Measurements from ENCODE around the gene PEBP1.

PEBP1 gene

GRCh38 chr12:118122264-118122663 lies 13.7 kb upstream of the PEBP1 start:
- Histone ChIP-seq H3K27ac (replicated peaks) (no peak overlapping the region), H3K27me3 (ENCODE audit: insufficient read depth, poor library complexity, severe bottlenecking) (no peaks in the 10 kb centered on the region), H3K4me3 (replicated peaks; ENCODE audit: insufficient read depth, low read length) (no peak overlapping the region)
- no peak for DNase-seq (ENCODE audit: low read depth in 1 of 2, low spot score in 1 of 2)
- no peak for TF ChIP-seq GABPA (IDR thresholded peaks at IDR 0.05; ENCODE audit: low read depth)
- TF ChIP-seq, protein P1, sequence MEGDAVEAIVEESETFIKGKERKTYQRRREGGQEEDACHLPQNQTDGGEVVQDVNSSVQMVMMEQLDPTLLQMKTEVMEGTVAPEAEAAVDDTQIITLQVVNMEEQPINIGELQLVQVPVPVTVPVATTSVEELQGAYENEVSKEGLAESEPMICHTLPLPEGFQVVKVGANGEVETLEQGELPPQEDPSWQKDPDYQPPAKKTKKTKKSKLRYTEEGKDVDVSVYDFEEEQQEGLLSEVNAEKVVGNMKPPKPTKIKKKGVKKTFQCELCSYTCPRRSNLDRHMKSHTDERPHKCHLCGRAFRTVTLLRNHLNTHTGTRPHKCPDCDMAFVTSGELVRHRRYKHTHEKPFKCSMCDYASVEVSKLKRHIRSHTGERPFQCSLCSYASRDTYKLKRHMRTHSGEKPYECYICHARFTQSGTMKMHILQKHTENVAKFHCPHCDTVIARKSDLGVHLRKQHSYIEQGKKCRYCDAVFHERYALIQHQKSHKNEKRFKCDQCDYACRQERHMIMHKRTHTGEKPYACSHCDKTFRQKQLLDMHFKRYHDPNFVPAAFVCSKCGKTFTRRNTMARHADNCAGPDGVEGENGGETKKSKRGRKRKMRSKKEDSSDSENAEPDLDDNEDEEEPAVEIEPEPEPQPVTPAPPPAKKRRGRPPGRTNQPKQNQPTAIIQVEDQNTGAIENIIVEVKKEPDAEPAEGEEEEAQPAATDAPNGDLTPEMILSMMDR (IDR thresholded peaks at IDR 0.05; ENCODE audit: insufficient read depth, low read length) = no peak
- TF ChIP-seq SPI1 (IDR thresholded peaks at IDR 0.05; ENCODE audit: borderline replicate concordance, low read depth) = no peak
- TF ChIP-seq POLR2AphosphoS5 (IDR thresholded peaks at IDR 0.05; ENCODE audit: low read depth) = no peak
- no peak for TF ChIP-seq REST (IDR thresholded peaks at IDR 0.05; ENCODE audit: insufficient replicate concordance, low read depth)

DNA sequence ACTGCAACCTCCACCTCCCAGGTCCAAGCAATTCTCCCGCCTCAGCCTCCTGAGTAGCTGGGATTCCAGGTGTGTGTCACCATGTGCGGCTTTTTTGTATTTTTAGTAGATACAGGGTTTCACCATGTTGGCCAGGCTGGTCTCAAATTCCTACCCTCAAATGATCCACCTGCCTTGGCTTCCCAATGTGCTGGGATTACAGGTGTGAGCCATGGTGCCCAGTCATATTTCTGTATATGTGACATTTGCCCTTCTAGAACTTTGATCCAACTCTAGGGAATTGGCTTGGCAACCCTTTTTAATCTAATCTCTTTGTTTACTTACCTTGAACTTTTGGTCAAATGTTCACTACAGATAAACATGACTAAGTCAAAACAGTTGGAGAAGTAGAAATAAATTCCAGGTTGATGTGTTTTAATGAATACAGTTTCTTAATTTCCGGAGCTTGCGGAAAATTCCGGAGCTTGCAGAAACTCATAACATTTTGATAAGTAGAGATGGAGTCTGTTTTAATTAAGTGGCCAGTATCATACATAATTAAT lies 11.5 kb upstream of the PEBP1 start:
- Histone ChIP-seq H3K27me3 (ENCODE audit: insufficient read depth, poor library complexity, severe bottlenecking) (no peaks in the 10 kb centered on the region), H3K4me3 (replicated peaks; ENCODE audit: insufficient read depth, low read length) (no peak overlapping the region), H3K27ac (replicated peaks) (no peak overlapping the region)
- no peak for TF ChIP-seq REST (IDR thresholded peaks at IDR 0.05; ENCODE audit: insufficient replicate concordance, low read depth)
- no peak for TF ChIP-seq GABPA (IDR thresholded peaks at IDR 0.05; ENCODE audit: low read depth)
- TF ChIP-seq, protein P1 (IDR thresholded peaks at IDR 0.05; ENCODE audit: insufficient read depth, low read length) = no peak
- TF ChIP-seq SPI1 (IDR thresholded peaks at IDR 0.05; ENCODE audit: borderline replicate concordance, low read depth) = no peak
- TF ChIP-seq POLR2AphosphoS5 (IDR thresholded peaks at IDR 0.05; ENCODE audit: low read depth) = no peak
- DNase-seq (ENCODE audit: low read depth in 1 of 2, low spot score in 1 of 2) = no peak

DNA sequence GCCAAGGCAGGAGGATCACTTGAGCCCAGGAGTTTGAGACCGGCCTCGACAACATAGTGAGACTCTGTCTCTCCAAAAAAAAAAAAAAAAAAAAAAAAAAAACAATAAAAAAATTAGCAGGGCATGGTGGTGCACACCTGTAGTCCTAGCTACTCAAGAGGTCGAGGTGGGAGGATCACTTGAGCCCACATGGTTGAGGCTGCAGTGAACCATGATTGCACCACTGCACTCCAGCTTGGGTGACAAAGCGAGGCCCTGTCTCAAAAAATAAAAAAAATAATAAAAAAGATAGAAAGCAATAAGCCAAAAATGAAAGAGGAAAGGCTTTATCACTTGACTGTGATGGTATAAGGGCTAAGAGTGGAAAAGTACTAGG lies 10.2 kb upstream of the PEBP1 start:
- no peak for TF ChIP-seq REST (IDR thresholded peaks at IDR 0.05; ENCODE audit: insufficient replicate concordance, low read depth)
- TF ChIP-seq, protein P1 (IDR thresholded peaks at IDR 0.05; ENCODE audit: insufficient read depth, low read length) = no peak
- no peak for TF ChIP-seq POLR2AphosphoS5 (IDR thresholded peaks at IDR 0.05; ENCODE audit: low read depth)
- TF ChIP-seq SPI1 (IDR thresholded peaks at IDR 0.05; ENCODE audit: borderline replicate concordance, low read depth) = no peak
- TF ChIP-seq GABPA (IDR thresholded peaks at IDR 0.05; ENCODE audit: low read depth) = no peak
- DNase-seq (ENCODE audit: low read depth in 1 of 2, low spot score in 1 of 2) = no peak
- H3K27ac ChIP-seq (replicated peaks) = no peak overlapping the region

More for the DNA sequence above, 10.2 kb upstream of the PEBP1 start:
- Histone ChIP-seq H3K4me3 (replicated peaks; ENCODE audit: insufficient read depth, low read length) (no peak overlapping the region), H3K27me3 (ENCODE audit: insufficient read depth, poor library complexity, severe bottlenecking) (no peaks in the 10 kb centered on the region)

All from HL-60 (cell line).